Stimulated activated CD8-positive, alpha-beta memory T cell treated with anti-CD3 and anti-CD28 coated beads, Interleukin-4, amount 100 ng/mL, for 4 hours (primary cell): Measurements from ENCODE around the gene MRPS10.
"Not testable (repeated sequence)": the region's sequence is repeated elsewhere in the genome, so short reads cannot be mapped to it uniquely, and the experiment has no call there.

ENCODE experiments used
- DNase-seq, 2 donors: peaks; one replicate each; pipeline ENCODE4 v3.0.0-alpha.2; 2020; ENCODE audit warnings: low read depth in 2 of 2, low spot score in 1 of 2

Gene MRPS10

DNA sequence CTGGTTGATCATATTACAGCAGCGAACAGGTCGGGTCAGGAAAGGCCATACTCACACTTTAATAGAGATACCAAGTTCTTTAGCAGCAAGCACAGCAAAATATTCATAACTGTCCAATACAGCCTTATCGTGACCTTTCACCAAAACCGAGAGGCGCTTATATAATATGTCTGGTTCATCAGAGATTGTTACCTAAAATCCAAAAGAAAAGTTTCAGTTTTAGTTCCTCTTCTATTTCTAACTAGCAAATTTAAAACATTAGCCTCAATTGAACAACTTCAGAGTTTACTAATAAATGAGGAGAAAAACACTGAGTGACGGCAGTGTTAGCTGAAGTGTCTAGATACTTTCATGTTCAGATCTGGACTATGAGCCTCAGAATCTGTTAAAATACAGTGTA, 5.9 kb downstream of the MRPS10 start:
- no peak for DNase-seq

DNA sequence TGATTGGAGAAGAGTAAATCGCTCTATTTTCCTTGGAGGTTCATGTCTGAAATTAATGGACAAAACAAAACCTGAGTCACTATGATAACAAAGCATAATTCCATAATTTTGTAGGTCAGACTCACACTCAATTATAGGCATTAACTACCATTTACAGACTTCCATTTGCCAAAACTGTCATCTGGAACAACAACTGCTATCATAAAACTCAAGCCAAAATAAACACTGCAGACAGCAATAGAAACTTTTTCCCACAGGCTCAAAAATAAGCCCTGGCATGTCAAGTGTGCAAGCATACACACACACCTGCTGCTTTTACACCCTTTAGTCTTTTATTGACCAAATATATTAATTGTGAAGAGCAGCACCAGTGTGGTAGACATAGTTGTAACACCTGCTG, 7.1 kb downstream of the MRPS10 start:
- DNase-seq, result no peak

DNA sequence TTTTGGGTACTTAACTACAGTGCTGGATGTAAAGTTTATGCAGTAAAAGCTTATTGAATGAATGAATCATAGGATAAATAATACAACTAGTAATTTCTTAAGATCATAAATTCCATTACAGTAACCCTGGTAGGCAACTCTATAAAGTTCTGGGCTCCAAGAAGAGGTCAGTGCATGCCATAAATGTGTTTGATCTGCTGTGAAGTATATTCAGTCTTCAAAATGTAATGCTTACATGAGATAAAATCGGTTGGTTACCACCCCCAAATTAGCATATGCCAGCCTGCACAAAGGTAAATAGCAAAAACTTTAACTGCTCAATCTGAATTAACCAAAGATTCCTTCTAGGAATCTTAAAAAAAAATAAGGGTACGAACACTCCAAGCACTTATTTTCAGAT, 10.1 kb downstream of the MRPS10 start:
- DNase-seq, result not testable (repeated sequence)

DNA sequence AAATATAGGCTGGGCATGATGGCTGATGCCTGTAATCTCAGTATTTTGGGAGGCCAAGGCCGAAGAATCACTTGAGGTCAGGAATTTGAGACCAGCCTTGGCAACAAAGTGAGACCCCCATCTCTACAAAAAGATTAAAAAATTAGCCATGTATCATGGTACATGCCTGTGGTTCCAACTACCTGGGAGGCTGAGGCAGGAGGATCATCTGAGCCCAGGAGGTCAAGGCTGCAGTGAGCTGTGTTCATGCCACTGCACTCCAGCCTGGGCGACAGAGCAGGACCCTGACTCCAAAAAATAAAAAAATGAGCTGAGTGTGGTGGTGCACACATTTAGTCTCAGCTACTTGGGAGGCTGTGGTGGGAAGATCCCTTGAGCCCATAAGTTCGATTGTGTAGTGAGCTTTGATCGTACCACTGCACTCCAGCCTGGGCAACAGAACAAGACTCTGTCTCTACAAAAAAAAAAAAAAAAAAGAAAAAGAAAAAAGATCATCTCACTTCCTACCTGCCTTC, 12.8 kb downstream of the MRPS10 start:
- DNase-seq, result no peak

DNA sequence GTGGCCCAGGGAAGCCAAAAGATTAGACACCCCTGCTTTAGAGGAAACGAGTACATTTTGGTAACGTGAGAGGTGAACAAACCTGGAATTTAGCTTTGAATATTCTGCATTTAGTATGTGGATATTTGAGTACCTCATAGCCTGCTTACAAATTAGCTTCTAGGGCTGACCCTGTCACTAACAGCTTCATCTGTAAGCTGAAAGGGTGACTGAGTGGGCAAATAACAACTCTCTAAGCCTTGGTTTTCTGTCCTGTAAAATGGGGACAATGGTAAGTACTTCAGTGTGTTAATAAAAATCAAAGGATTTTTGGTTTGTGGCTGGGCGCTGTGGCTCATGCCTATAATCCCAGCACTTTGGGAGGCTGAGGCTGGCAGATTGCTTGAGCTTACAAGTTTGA, 14.5 kb downstream of the MRPS10 start:
- no peak for DNase-seq

GRCh38 chr6:42202131-42202915, 15.3 kb downstream of the MRPS10 start:
- not testable (repeated sequence) for DNase-seq

- no peak for DNase-seq
These were observed 16.3 kb downstream of the MRPS10 start for GRCh38 chr6:42201382-42201781.

GRCh38 chr6:42200035-42200434, 17.6 kb downstream of the MRPS10 start:
- no peak for DNase-seq

DNA sequence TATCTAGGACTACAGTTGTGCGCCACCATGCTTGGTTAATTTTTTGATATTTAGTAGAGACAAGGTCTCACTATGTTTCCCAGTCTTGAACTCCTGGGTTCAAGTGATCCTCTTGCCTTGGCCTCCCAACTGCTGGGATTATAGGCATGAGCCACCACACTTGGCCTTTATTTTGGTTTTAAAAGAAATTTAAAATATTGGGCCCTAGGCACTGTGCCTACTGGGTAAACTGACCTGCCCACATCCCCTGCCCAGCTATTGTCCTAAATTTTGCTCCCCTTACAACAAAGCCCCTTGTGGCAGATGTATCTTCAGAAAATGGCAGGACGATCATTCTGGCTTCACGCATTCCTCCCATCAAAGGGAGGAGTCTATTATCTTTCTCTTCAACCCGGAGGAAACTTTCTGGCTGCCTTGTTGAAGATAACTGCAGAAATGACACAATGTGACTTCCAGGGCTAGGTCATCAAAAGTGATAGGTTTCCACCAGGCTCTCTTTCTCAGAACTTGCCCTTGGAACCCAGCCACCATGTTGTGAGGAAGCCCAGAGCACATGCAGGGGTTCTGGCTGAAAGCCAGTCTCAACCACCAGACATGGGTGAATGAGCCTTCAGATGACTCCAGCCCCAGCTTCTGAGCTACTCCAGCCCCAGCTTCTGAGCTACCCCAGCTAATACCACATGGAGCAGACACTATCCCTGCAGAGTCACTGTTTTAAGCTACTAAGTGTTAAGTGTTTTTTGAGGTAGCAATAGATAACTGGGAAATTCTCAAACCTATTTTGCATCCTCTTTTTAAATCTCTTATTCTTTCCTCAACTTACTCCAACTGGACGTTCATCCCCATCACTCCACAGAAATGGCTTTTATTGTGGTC, 18.3 kb downstream of the MRPS10 start:
- no peak for DNase-seq

DNA sequence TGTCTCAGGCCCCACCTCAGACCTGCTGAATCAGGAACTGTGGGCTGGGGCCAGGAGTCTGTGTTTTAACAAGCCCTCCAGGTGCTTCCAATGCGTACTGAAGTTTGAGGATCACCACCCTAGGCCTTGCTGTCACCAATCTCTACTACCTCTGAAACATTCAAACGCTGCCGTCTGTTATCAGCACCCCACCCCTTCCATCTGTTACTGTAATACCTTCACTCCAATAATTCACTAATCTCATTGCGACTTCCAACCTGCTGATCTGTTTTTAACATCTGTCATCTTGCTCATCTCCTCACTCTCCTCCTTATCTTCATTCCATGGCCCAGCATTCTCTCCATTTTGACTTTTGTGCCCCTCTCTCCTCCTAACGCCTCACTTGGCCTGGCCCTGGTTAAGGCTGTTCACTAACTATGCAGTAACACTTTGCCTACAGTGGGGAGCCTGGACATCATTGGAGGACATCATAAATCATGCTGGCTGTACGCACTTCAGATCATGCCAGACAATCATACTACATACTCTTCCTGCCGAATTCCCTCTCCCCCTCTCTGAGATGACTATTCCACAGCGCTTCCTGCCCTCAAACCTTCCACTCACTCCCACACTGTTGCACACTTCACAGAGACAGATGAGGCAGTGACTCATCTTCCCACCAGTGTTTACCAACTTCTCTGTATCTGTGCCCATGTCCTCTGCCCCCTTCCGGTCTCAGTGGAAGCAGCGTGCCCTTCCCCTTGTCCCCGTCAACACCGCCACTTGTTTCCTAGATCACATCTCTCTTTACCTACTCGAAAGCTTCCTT, 19.9 kb downstream of the MRPS10 start:
- DNase-seq, result no peak

DNA sequence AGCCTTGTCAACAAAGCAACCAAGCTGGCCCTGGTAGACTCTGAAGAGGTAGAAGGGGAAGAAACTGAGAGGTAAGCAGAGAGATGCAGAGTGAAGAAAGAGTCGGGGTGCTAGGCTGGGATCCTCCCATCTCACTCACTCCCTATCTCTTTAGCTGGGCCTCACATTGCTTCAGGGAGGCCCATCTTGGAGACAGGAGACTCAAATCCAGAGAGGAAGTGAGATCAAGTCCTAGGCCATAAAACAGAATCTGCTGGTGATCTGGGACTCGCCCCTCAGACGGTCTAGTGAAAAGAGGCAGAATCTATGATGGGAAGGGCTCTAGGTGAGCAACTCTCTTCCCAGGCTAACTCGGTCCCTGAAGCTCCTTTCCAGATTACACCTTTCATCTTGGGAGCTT, 22.2 kb downstream of the MRPS10 start:
- DNase-seq, result no peak

GRCh38 chr6:42194056-42194455, 23.6 kb downstream of the MRPS10 start:
- no peak for DNase-seq

GRCh38 chr6:42193491-42193894, 24.2 kb downstream of the MRPS10 start:
- no peak for DNase-seq

DNA sequence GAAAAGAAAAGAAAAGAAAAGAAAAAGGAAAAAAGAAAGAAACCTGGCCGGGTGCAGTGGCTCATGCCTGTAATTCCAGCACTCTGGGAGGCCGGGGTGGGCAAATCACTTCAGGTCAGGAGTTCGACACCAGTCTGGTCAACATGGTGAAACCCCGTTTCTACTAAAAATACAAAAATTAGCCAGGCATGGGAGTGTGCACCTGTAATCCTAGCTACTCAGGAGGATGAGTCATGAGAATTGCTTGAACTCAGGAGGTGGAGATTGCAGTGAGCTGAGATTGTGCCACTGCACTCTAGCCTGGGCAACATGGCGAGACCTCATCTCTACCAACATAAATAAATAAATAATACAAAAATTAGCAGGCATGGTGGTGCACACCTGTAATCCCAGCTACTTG, 25.3 kb downstream of the MRPS10 start:
- DNase-seq, result not testable (repeated sequence)

DNA sequence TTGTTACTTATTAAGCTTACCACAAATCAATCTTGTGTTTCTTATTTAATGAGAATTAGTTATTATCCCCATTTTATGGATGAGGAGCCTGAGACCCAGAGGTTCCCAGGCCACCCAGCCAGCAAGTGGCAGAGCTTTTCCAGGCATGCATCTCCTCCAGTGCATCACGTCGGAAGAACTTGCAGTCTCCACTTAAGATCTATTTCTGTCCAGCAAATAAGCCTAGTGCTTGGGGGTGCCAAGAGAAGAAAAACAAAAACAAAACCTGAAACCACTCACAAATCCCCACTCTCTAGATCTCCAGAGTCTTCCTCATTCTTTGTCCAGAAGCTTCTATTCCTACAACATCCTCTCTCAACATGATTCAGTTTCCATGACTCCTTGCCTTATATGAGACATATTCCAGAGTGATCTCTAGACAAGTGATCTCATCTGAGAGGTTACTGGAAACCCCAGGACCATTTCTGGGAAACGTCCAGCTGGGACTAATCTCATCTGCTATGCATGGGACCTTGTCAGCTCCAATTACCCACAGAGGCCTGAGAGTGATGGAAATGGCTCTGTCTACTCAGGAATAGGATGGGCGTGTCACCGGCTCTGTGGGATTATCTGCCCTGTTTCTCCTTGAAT, 27.0 kb downstream of the MRPS10 start:
- no peak for DNase-seq

DNA sequence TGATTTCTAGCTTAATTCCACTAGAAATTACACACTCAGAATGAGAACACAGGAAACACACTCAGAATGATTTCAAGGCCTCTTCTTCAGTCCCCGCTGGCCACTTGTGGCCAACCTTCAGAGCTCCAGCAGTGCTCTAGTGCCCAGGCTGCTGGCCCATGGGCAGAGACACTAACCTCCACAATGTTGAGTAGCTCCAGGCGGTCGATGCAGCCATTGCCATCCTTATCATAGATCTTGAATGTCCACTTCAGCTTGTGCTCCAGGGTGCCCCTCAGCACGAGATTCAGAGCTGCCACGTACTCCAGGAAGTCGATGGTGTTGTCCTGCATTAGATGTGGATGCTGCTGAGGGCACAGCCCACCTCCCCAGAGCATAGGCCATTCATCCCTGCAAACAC, 29.3 kb downstream of the MRPS10 start:
- no peak for DNase-seq

- no peak for DNase-seq
These were observed 32.1 kb downstream of the MRPS10 start for GRCh38 chr6:42185597-42185996.

DNA sequence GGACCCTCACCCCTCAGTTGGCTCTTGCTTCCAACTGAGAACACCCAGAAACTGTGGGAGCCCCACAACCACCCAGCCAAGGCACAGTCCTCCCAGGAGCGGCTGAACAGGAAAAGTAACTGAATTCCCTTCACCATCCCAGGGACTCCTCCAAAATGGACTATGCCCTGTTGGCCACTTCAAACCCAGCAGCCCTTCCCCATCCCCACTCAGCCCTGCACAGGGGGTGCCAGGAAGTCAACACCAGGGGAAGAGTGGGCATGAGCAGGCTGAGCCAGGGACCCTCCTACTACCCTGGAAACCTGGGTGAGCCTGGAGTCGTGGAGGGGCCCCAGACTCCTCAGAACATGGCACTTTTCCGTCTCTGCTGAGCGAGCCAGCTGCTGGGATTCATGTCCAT, 33.2 kb downstream of the MRPS10 start:
- DNase-seq, result no peak

GRCh38 chr6:42182101-42182500, 35.6 kb downstream of the MRPS10 start:
- no peak for DNase-seq

DNA sequence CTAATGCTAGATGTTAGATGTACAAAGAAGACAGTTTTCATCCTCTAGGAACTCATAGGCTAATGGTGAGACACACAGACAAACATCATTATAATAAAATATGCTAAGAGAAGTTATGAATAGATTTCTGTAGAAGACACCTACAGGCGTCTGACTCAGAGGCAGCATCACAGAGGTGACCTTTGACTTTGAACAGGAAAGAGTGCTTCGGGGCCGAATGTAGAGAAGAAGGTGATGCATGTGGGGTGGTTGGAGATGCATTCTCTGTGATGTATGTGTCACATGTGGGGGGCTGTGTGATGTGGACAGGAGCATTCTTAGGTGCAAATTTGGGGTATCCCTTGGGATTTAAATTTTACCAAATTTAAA, 37.7 kb downstream of the MRPS10 start:
- no peak for DNase-seq
